Measurements from ENCODE around the gene MBNL1.
A peak's percentile ranks its signal among the peaks of the same experiment; 100 is the strongest.

Gene MBNL1

GRCh38 chr3:152268555-152269055, at the start of gene MBNL1:
Gene MBNL1 (plus strand): TSS chr3:152268929. CDS start chr3:152300194, 31,265 bp downstream.
- CTCF ChIA-PET: interaction anchor here (0.8 to 3.3 kb wide), 8 partner anchors 10 to 176 kb away, joined by 3 to 14 read pairs (median 4); no protein-coding TSS in a partner anchor
- DNase-seq (ENCODE audit: extremely low spot score): peak; percentile 77
- no peak for TF ChIP-seq CTCF (IDR thresholded peaks at IDR 0.05; ENCODE audit: control extremely low read depth, extremely low read depth, low read depth, missing control alignments)
- POLR2A ChIA-PET: interaction anchor here (0.6 to 1.1 kb wide), 6 partner anchors 9 to 262 kb away, joined by 3 to 5 read pairs (median 3); no protein-coding TSS in a partner anchor

GRCh38 chr3:152219216-152219615, 49.5 kb upstream of the MBNL1 start:
- no peak for TF ChIP-seq CTCF (IDR thresholded peaks at IDR 0.05; ENCODE audit: control extremely low read depth, extremely low read depth, low read depth, missing control alignments)
- ChIA-PET CTCF (interaction anchor here (1.1 to 3.9 kb wide), 3 partner anchors 10 to 225 kb away, joined by 3 to 24 read pairs (median 4); no protein-coding TSS in a partner anchor), POLR2A (no interaction called here)
- no peak for DNase-seq (ENCODE audit: extremely low spot score)

GRCh38 chr3:152219769-152220255, 48.9 kb upstream of the MBNL1 start:
- no peak for DNase-seq (ENCODE audit: extremely low spot score)
- no peak for TF ChIP-seq CTCF (IDR thresholded peaks at IDR 0.05; ENCODE audit: control extremely low read depth, extremely low read depth, low read depth, missing control alignments)
- ChIA-PET POLR2A (no interaction called here), CTCF (interaction anchor here (0.9 to 3.9 kb wide), 6 partner anchors 11 to 41 kb away, joined by 3 to 24 read pairs (median 3); no protein-coding TSS in a partner anchor)

GRCh38 chr3:152222327-152222726, 46.4 kb upstream of the MBNL1 start:
- DNase-seq (ENCODE audit: extremely low spot score): peak; percentile 23
- TF ChIP-seq CTCF (IDR thresholded peaks at IDR 0.05; ENCODE audit: control extremely low read depth, extremely low read depth, low read depth, missing control alignments): no peak
- POLR2A ChIA-PET: no interaction called here
- CTCF ChIA-PET: no interaction called here

- TF ChIP-seq CTCF (IDR thresholded peaks at IDR 0.05; ENCODE audit: control extremely low read depth, extremely low read depth, low read depth, missing control alignments): no peak
- DNase-seq (ENCODE audit: extremely low spot score): no peak
- ChIA-PET CTCF (interaction anchor here (1.5 to 1.9 kb wide), 3 partner anchors 11 to 16 kb away, joined by 3 to 5 read pairs (median 4); no protein-coding TSS in a partner anchor), POLR2A (no interaction called here)
Measured at GRCh38 chr3:152225201-152225600, 43.5 kb upstream of the MBNL1 start.

GRCh38 chr3:152226176-152226575, 42.6 kb upstream of the MBNL1 start:
- no peak for TF ChIP-seq CTCF (IDR thresholded peaks at IDR 0.05; ENCODE audit: control extremely low read depth, extremely low read depth, low read depth, missing control alignments)
- CTCF ChIA-PET: interaction anchor here (1.5 kb wide), 1 partner anchor 17 kb away, joined by 5 read pairs; no protein-coding TSS in a partner anchor
- no peak for DNase-seq (ENCODE audit: extremely low spot score)
- POLR2A ChIA-PET: no interaction called here
